AG10803 (cell line): ENCODE results near the gene TIGAR.

Experiments
- DNase-seq: peaks from one replicate; pipeline ENCODE4 v3.0.0; 2010; ENCODE audit warnings: low read depth
- H3K4me3 ChIP-seq: 2 replicates; pipeline ENCODE4 v1.5.1; 2011; ENCODE audit warnings: mild to moderate bottlenecking, low read length, control low read depth
- TF ChIP-seq, protein P1 (sequence below): conservative IDR thresholded peaks from 2 replicates; pipeline ENCODE4 v1.5.1; 2011; ENCODE audit warnings: mild to moderate bottlenecking, low read length, control low read depth, inconsistent platforms

The TIGAR gene

DNA sequence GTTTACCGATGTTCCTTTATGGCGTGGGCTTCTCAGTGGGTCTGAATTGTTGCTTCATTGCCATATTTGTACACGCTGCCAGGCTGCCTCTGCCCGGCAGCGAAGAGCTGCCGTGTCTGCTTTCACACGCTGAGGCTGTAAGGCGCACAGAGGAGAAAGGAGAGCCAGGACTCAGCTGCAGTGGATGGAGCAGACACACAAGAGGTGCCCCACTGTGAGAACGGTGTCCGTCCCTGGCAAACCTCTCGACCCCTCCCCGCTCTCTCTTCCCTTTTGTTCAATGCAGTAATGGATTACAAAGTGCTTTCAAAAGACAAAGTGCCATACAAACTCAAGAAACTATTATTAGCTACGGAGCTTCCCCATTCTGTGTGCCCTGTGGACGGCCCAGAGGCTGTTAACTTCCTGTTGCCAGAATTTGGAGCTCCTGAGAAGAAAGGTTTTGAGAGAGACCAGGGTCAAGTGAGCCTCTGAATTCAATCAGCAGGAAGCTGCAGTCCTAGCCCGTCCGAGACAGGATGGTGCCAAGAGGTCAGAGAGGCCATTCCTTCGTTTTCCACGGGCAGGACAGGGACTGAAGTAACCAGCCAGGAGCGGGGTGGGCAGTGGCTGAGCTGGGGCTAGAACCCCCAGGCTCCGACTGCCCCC is 31.7 kb upstream of the TIGAR start:
- no peak for DNase-seq
- no peak overlapping the region for H3K4me3 ChIP-seq
- TF ChIP-seq, protein P1, sequence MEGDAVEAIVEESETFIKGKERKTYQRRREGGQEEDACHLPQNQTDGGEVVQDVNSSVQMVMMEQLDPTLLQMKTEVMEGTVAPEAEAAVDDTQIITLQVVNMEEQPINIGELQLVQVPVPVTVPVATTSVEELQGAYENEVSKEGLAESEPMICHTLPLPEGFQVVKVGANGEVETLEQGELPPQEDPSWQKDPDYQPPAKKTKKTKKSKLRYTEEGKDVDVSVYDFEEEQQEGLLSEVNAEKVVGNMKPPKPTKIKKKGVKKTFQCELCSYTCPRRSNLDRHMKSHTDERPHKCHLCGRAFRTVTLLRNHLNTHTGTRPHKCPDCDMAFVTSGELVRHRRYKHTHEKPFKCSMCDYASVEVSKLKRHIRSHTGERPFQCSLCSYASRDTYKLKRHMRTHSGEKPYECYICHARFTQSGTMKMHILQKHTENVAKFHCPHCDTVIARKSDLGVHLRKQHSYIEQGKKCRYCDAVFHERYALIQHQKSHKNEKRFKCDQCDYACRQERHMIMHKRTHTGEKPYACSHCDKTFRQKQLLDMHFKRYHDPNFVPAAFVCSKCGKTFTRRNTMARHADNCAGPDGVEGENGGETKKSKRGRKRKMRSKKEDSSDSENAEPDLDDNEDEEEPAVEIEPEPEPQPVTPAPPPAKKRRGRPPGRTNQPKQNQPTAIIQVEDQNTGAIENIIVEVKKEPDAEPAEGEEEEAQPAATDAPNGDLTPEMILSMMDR: no peak

DNA sequence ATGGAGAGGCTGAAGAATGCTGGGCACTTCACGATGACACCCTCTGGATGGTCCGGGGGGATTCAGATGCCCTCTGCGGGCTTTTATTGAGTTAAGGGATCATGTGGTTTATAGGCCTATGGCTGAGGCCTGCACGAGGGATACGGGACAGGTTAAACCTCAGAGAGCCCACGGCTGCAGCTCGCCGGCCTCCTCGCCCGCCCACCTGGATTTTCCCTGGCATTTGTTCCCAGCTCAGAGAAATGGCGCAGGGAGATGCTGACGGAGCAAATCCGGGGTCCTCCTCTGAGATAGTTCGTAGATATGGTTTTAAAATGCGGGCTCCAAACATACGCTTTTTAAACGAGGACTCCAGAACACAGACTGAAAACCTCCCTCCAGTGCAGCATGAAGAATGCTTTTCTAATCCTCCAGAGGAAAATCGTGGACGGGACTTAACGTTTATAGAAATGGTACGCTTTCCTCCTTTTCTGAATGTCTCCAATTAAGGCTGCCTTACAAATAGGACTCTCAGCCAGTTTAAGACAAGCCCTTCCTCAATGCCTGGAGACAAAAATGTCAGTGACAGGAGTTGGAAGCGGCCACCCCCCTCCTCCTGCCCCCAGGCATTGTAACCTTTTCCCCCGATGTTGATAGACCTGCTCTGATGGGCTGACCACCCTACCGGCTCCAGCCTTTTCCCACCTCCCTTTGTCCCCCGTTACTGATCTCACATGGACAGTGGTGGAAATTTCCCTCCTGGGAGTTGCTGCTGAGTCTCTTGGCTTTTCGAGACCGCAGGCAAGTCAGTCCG is 30.8 kb upstream of the TIGAR start:
- TF ChIP-seq, protein P1: no peak
- no peak for DNase-seq
- H3K4me3 ChIP-seq: no peak overlapping the region

DNA sequence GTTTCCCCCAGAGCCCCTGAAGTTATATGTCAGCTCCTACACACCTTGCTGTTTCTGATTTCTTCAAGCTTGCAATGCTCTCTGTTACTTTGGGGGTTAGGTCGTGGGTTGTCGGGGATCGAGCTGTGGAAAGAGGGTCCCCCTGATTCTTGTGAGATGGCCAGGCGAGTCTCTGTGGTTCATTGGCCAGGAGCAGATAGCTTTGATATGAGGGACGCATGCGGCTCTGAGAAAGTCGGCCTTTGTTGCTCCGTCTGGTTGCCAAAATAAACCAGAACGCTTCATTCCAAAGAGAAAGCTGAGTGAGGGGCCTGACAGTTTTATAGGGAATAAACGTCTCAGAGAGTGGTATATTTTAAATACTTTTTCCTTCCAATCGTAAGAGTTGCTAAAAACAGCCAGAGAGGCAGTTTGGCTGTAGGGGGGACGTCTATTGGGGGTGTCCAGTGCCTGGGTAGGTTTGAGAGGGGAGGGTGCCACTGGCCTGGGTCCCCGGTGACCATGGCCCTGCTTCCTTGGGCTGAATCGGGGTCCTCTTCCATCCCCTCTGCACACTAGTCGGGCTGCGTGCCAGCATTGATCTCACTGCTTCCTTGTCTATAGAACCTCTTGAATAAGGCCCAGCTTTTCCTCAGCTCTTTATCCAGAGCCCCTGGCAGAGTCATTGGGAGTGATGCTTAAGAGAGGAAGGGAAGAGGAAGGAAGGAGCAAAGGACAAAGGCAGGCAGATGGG is 28.5 kb upstream of the TIGAR start:
- DNase-seq: no peak
- TF ChIP-seq, protein P1: no peak
- no peak overlapping the region for H3K4me3 ChIP-seq

DNA sequence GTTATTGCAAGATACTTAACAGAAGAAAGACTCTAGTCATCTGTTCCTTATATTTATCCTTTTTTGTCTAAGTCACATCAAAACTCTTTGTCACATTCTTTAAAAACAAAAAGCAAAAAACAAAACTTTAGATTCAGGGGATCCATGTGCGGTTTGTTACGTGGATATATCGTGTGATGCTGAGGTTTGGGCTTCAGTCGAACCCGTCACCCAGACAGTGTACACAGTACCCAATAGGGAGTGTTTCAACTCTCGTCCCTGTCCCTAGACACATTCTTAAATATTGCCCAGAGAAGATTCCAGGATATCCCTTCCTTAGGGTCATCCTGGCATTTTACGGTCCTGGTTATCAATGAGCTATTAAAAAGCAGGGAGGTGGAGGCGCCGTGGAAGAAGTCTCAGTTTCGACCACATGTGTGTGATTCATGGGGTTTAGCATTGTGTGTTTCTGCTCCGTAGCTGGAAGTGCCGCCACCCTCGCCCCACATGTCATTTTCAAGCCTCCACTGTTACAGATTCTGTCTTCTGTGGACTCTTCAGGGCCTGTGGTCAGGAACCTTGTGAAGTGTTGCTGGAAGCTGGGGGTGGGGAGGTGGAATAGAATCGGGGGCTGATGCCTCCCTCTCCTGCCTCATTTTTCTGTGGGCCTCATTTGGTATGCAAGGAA is 27.6 kb upstream of the TIGAR start:
- TF ChIP-seq, protein P1: no peak
- no peak for DNase-seq
- no peak overlapping the region for H3K4me3 ChIP-seq

DNA sequence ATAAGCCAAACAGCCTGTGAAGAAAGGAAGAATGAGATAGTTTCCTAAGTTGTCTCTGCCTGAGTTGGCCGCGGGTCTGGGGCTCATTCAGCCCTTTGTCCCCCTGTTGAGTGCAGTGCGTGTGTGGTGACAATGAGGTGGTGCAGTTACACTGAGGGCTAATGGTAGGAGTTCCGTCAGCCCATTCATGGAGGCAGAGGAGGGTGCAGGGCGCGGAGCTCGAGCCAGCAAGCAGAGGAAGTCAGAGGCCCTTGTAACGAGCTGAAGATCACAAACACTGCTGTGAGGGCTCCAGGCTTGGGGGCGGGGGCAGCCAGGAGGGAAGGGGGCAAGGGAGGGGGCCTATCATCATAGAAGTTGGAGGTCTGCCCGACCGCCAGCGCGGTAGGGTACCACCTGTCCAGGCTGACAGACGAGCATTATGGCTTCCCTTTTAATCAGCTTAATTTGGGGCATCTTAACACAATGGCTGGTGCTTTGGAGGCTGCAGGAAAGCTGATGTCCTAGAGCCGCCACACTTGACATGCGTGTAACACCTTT is 27.0 kb upstream of the TIGAR start:
- TF ChIP-seq, protein P1: no peak
- H3K4me3 ChIP-seq: no peak overlapping the region
- DNase-seq: no peak

DNA sequence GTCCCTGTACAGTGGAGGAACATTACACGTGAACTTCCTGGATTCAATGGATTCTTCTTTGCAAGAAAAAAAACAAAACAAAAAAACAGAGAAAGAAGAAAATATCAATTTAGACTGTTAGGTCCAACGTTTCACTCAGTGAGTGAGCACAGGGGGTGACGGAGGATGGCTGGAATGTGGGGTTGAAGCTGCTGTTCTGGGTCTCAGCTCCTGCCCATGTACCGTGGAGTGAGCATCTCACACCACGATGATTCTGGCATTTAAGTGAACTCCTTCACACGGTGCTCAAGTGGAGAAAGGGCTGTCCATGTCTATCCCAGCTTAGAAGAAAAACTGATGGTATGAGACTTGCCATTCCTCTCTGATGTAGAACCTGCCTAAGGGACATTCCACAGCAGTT is 24.3 kb upstream of the TIGAR start:
- TF ChIP-seq, protein P1: no peak
- no peak overlapping the region for H3K4me3 ChIP-seq
- DNase-seq: no peak
